GM21515 (cell line): ENCODE measurements around the gene CEP95.
"Not testable (repeated sequence)": the region's sequence is repeated elsewhere in the genome, so short reads cannot be mapped to it uniquely, and the experiment has no call there.

Source experiments
- ATAC-seq: cut with Tn5 transposase; IDR thresholded peaks from one replicate; pipeline ENCODE4 v1.9.1; 2021; ENCODE audit not compliant: unreplicated experiment

Gene CEP95

DNA sequence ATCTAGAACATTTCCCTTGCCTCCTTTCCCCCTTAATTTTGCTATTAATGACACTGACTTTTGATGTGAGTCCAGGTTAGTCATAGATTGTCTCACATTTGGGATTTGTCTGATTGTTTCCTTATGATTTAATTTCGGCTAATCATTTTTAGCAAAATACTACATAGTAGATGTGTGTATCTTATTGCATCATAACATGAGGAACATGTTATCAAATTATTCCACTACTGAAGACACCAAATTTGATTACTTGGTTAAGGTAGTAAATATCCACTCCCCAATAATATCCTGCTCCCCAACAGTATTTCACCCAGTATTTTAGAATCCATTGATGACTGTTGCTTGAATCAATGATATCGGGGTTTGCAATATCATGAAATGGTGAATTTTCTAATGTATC, 12.7 kb upstream of the CEP95 start:
- no peak for ATAC-seq

DNA sequence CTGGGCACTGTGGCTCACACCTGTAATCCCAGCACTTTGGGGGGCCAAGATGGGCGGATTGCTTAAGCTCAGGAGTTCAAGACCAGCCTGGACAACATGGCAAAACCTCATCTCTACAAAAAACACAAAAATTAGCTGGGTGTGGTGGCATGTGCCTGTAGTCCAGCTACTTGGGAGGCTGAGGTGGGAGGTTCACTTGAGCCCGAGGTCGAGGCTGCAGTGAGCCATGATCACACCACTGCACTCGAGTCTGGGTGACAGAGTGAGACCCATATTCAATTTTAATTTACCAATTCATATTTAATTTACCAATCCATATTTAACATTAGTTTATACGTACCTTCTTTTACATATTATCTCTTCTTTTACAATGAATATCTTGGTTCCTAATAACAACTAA, 11.5 kb upstream of the CEP95 start:
- ATAC-seq: not testable (repeated sequence)

DNA sequence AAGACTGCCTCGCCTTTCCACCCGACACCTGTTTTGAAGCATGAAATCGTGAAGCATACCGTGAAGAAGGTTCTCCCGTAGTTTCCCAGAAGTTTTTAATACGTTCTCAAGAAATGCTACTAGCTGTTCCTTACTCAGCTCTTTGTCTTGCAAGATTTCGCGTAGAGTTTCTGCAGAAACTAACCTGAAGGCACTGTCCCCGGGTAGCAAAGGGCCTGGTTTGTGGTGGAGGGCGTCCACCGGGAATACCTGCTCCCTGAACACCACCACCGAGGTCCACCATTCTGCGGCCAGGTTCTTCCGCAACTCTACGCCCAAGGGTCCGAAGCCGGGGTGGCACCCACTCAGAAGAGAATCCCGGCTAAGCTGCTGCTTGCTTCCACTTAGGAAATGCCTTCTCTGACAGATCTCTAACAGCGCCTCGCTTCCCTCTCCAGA, 10.4 kb upstream of the CEP95 start:
- no peak for ATAC-seq

DNA sequence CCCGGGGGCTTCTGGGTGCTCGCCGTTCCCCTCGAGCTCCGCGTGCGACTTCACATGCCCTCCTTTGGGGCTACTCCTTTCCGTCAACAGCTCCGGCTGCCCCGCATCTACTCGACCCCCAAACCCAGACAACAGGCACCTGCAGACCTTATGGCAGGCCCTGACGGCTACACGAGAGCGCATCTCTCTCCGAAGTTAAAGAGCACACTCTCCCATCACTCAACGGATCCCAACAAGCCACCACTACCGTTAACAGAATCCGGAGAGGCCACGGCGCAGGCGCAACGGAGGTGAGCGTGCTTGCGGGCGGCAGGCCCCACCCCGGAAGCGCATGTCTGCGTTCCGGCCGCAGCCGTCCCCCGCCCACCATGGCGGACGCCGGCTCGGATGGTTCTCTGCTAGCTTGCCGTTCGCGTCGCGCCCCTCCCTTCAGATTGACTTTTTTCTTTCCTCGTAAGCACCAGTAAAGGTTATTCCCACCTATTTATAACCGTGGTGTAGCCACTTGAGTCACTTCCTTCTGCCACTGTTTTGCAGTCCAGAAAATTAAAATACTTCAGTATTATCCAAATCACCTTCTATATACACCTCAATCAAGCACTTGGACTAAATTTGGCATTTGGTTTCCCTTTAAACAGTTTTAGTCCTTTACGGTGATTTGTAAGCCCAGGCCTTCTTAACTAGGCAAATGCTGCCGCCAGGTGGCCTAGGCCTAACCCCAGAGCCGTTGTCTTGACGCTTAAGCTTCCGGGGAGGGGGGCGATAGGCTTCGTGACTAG, 9.8 kb upstream of the CEP95 start, which contains the start of gene POLG2:
Gene POLG2 (minus strand): TSS at position 269 of the 779 bp plus-strand sequence. CDS start 86 bp downstream, at position 183.
- peak; percentile 75 for ATAC-seq

DNA sequence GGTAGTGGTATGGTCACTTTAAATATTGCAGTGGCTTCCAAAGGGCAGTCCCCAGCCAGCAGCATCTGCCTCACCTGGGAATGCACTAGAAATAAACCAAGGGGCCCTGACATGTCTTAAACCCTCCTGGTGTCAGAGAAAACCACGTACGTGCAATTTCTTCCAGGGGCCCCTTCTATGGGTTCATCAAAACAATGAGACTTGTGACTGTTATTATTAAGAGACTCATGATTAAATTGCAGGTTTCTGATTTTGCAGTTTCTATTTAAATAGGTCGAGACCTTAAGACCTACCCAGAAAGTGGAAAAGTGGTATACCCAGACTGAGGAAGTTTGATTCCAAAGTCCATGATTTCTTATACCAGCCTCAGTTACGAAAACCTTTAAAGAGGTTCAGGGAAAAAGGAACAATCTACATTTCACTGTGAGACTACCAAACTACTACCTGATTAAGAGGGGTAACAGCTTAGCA, 9.2 kb upstream of the CEP95 start:
- ATAC-seq: peak; percentile 10

DNA sequence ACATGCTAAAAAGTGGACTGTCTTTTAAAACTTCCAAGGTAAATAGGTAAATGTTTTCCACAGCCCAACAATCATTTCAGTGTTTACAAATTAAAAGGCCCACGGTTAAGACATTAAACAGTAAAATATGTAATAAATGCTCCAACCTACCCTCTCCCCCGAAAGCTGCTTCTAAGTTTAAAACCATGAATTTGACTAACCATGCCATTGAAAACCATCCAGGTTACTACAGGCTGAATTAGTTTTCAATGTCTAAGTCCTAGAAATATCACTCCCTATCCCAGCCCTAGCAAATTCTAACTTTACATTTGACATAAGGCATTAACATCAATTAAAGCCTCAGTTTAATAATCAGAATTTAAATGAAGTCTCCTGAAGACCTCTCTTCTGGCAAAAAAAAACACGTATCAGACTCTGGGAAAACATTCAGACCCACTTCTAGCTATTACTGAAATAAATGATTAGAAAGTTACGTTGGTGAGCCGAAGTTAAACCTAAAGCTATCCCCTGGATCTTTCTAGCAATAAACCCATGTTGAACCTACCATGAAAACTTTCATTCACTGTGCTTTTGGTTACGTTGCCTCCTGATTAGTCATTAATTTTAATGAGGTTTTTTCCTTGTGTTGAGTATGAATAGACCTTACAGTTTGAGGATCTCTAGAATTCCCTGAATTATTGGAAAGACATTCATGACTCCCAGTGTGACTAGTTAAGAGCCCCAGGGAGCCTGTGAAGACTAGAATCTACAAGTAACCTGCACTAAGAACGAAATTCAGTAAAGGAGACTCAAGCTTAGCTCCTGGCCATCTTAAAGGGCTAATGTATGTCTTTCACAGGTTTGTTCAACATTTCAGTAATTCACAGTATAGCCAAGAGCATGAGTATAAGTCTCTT, 8.2 kb upstream of the CEP95 start:
- ATAC-seq: no peak

DNA sequence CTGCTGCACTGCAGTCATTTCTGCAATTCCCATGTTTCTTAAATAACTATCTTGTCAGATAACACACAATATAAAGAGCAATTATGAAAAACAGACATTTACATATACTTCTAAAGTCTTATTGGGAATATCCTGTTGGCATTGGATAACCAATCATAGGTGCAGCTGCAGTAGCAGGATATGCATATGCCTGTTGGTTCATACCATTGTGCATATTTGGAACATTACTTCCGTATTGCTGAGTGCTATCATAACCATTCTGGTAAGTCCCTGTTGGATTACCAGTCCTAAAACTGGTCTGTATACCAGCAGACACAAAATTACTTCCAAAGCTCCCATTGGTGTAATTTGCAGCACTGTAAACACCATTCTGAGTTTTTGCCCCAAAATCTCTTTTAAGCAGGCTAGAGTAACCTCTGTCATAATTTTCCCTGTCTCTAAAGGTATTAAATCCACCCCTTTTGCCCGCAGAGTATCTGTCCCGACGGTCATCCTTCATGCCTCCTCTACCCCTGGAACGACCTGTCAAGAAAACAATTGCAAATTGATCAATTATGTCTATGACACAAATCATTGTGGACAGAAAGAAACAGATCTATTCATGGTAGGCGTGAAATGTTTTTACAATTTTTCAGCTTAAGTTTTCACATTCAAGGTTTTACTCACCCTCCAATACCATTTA, 6.8 kb upstream of the CEP95 start:
- no peak for ATAC-seq

DNA sequence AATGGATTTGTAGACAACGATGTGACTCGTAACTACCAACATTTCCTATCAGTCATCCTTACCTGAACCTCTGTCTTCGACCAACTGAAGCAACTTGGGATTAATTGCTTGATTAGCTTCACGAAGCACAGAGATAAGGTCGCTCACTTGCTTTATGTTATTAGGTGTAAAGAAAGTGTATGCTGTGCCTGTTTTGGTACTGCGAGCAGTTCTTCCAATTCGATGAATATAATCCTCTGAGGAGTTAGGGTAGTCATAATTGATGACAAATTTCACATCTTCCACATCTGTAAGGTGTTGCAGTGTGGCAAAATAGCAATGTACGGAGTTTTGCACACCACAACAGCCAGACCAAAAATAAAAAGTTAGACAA, 6.3 kb upstream of the CEP95 start:
- ATAC-seq: no peak

DNA sequence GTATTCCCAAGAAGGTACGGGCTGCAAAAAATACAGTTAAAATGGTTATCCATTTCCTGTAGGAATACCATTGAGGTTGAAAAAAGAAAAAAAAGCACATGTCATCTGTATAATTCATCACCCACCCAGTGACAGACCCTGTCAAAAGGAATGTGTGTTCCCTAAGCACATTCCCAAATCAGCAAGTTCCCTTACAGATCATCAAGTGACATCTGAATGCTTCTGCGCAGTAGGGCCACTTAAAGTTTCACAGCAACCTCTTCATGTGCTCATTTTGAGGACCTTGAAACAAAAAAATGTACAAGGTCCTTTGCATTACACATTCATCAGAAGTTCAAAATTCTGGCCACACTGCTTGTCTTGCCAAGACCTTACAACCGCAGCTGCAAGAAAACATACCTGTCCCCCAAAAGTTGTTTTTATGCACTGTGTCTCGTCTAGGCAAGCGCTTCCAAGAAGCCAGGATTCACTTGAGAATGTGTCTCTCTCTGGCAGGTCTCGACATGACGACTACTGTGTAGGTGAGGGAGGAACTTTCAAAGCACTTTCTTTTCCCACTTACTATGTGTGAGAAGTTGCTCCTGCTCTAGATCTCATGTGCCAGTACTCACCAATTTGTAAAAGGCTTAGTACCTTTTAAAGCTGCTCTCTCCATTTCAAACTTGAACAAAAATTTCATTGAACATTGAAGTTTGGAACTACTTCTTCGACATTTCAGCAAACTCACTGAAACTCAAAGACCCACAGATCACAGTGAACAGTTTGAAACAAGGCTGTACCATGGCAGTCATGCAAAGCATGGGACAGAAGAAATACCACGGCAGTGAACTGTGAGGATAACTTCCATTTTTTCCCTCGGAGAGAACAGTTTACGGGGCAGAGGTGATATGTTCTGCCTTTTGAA, 5.7 kb upstream of the CEP95 start:
- ATAC-seq: no peak

DNA sequence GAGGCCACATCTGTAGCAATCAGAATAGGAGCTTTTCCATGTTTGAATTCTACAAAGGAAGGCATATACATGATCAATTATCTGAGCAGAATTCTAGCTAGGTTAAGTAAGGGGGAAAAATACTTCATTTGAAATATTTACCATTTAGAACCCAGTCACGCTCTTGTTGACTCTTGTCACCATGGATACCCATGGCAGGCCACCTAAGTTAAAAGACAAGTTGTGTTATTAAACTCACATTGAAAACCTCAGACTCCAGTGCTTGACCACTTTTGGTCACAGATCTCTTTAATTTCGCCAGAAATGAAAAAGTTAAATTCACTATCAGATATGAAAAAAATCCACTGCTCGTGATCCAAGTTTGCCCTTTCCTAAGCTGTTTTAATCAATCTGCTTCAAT, 4.8 kb upstream of the CEP95 start:
- no peak for ATAC-seq

DNA sequence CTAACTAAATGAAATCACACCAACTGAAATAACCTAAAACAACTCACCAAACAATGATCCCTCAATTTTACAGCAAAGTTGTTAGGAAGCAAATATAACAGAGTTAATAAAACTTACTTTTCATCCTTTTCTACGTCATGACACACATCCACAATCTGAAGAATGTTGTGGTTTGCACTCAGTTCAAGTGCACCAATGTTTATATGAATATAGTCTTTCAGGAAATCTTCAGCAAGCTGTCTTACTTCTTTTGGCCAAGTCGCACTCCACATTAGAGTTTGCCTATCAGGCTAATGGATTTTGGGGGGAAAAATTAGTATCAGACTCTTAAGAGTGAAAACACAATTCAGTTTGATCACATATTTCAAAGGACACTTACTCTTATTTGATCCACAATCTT, 4.0 kb upstream of the CEP95 start:
- no peak for ATAC-seq

DNA sequence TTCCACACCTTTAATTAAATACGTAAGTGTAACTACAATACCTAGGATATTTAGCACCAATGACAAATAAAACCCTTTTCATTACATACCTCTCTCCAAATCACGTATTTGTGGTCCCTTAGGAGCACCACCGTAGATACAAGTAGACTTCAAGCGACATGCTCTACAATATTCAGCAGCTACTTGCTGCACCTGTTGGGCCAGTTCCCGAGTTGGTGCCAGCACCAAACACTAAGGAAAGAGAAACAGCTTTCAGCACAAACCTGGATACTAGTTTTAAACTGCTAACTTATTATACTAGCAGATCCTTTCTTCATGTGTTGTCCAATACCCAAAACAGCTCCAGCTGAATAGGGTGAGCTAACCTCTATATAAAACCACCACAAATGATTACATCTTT, 3.4 kb upstream of the CEP95 start:
- no peak for ATAC-seq

DNA sequence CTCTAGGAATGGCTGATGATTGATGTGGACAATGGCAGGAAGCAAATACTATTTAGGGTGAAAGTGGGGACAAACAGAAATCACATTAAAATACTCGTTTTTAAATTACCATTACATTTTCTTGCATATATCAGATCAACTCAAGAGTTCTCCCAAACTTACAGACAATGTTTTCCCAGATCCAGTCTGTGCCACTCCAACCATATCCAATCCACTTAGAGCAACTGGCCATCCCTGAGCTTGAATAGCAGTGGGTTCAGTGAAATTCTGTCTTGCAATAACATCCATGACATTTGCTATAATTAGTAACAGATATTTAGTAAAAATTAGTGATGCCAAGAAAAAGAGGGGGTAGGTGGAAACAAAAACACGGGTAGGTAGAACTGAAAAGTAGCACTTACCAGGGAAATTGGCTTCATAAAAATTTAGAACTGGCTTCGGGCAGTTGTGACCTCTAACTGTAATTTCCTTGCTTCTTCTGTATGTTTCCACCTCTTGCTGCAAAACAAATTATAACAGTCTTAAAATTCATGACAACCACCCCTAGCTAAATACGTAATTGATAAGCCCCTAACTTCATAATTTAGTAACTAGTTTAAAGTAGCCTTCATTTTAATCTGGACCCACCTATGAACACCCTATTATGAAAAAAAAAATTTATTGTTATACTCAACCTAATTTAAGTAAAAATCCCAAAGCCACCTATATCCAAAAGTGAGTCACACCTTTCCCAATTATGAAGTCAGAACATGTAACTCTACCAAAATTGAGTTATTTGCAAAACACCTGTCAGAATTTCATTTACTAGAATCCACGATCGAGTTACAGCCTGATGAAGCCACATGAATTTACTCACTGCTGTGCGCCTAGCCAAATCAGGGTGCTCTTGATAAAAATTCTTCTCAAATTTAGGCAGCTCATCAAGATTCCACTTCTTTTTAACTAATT, 2.7 kb upstream of the CEP95 start:
- ATAC-seq: no peak

DNA sequence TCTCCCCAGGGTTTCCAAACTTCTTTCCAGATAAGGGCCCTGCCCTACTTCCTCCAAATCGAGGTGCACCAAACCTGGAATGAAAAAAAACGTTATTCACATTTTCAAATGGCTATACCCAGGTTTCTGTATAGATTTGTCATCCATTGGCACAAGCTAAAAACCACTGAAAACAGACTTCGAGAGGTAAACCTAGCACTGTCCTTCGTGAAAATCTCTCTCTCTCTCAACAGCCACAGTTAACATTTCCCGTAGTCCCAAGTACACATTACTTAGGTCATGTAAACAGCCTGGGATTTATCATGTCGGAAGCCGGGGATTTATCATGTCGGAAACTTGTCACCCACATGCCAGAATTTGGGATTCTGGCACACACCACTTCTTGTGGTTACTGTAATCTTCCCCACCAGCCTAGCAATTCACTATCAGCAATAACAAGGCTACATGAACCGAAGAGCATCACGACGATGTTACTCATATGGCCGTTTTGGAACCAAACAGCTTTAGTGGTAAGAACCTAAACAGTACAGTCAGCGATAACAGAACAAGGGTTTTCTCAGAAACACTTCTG, 1.9 kb upstream of the CEP95 start:
- ATAC-seq: no peak

DNA sequence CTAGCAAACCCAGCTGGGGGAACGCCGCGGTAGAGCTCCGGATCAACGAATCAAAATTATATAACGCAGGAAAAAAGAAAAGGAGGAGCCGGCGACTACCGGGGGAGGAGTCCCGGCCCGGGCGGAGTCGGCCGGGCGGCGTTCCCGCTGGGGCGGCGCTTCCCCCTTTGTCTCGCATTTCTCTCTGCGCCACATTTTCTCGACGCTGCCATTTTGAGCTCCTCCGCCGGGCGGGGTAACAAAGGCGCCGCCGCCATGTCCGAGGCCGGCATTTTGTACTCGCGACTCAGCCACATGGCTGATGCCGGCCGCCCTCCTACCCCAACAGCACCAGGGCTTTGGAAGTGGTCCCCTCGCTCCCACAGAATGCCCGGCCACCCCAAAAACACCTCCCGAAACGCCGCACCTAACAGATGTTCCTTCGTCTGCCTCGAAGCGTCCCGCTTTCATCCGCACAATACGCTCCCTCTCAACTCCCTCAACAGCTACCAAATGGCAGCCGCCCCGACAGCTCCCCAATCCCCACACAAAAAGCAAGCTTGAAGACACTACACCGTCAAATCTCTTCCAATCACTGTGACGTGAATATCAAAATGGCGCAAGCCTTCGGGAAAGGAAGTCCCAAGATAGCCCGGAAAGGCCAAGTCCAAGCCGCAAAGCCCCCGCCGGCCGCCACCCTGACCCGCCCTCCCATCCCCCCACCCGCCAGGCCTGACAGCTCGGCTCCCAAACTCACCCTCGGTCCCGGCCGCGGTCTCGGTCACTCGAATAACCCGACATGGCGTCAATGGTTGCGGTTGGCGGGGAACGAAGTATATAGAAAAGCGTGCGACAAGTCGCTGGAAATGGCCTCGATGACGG, 1.2 kb upstream of the CEP95 start:
- peak; percentile 26 for ATAC-seq

DNA sequence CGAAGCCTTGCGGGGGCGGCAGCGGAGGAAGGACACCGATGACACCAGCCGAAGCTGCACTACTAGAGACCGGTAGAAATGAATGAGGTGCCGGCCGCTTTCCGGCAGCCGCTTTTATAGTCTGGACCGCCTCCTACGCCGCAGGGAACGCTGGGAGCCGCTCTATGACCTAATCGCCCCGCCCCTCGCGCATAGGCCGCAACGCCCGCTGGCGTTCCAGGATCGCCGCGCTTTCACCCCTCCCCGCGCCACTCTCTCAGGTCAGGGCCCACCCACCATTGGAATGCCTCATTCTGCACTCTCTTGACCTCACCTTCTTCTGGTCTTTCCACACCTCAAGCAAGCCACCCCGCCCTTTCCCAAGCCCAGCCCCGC, 589 bp upstream of the CEP95 start, which contains the start of gene DDX5:
Gene DDX5 (minus strand): TSS at position 89 of the 375 bp plus-strand sequence. CDS start 170 bp downstream, outside the sequence.
- peak; percentile 62 for ATAC-seq

DNA sequence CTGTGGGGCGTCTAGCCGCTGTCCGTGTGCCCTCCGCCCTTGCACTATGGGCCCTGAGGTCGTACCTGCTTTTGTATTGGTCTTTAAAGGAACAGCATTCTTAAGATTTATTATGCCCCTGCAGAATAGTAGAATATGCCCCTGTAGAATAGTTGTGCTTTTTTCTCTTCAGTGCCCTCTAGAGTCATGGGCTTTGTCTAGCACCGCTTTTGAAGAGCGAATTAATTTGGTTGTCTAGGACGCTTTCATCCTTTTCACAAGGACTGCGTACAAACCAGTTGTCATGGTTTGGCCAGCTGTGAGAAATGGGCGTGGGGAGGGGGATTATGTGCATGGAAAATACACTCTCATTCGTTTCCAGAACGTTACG, 621 bp downstream of the CEP95 start:
- ATAC-seq: peak; percentile 8

DNA sequence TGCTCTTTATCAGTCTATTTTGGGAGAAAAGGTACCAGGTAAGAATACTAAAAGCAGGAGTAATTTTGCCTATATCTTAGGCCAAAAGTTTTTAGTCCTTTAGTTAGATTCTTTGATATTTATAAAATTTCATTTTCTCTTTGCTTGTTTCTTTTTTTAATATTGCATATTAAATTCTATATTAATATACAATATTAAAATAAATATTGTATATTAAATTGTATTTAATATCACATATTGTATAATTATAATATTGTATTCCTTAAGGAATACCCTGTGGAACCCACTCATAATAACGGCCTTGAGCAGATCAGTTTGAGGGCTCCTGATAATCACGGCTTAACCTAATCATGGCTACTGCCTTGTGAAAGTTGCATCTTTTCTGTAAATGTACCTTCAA, 1.9 kb downstream of the CEP95 start:
- ATAC-seq: no peak
